ENCODE measurements around the gene RANGAP1.

RANGAP1 gene

GRCh38 chr22:41234815-41235695 lies 50.9 kb downstream of the RANGAP1 start:
- no peak for DNase-seq (ENCODE audit: low spot score)

GRCh38 chr22:41231369-41231768 lies 54.6 kb downstream of the RANGAP1 start:
- DNase-seq (ENCODE audit: low spot score) = no peak

GRCh38 chr22:41230401-41230785 lies 55.6 kb downstream of the RANGAP1 start:
- DNase-seq (ENCODE audit: low spot score) = no peak

- DNase-seq (ENCODE audit: low spot score) = no peak
These were observed 56.1 kb downstream of the RANGAP1 start for GRCh38 chr22:41229730-41230400.

- no peak for DNase-seq (ENCODE audit: low spot score)
These were observed 56.8 kb downstream of the RANGAP1 start for GRCh38 chr22:41229215-41229614.

- no peak for DNase-seq (ENCODE audit: low spot score)
These were observed 59.0 kb downstream of the RANGAP1 start for GRCh38 chr22:41226723-41227655.

- no peak for DNase-seq (ENCODE audit: low spot score)
These were observed 62.5 kb downstream of the RANGAP1 start for GRCh38 chr22:41223535-41223934.

- no peak for DNase-seq (ENCODE audit: low spot score)
These were observed 63.0 kb downstream of the RANGAP1 start for GRCh38 chr22:41222846-41223507.

GRCh38 chr22:41217553-41218157 lies 68.3 kb downstream of the RANGAP1 start:
- DNase-seq (ENCODE audit: low spot score) = no peak

- no peak for DNase-seq (ENCODE audit: low spot score)
These were observed 69.0 kb downstream of the RANGAP1 start for GRCh38 chr22:41216984-41217383.

GRCh38 chr22:41215926-41216325 lies 70.1 kb downstream of the RANGAP1 start:
- DNase-seq (ENCODE audit: low spot score) = no peak

- DNase-seq (ENCODE audit: low spot score) = no peak
These were observed 70.6 kb downstream of the RANGAP1 start for GRCh38 chr22:41215409-41215808.

GRCh38 chr22:41206719-41207118 lies 79.3 kb downstream of the RANGAP1 start:
- no peak for DNase-seq (ENCODE audit: low spot score)

- DNase-seq (ENCODE audit: low spot score) = peak; percentile 98
These were observed 80.7 kb downstream of the RANGAP1 start, which contains the start of gene L3MBTL2 for GRCh38 chr22:41204992-41205900. Gene L3MBTL2, plus strand, starts transcription at chr22:41205312. Its CDS starts 51 bp downstream, at chr22:41205363.

GRCh38 chr22:41204066-41204465 lies 81.9 kb downstream of the RANGAP1 start:
- no peak for DNase-seq (ENCODE audit: low spot score)

- no peak for DNase-seq (ENCODE audit: low spot score)
These were observed 82.9 kb downstream of the RANGAP1 start for GRCh38 chr22:41203118-41203517.

GRCh38 chr22:41201141-41201540 lies 84.8 kb downstream of the RANGAP1 start:
- no peak for DNase-seq (ENCODE audit: low spot score)

- peak; percentile 51 for DNase-seq (ENCODE audit: low spot score)
These were observed 87.9 kb downstream of the RANGAP1 start for GRCh38 chr22:41198027-41198580.

GRCh38 chr22:41197038-41197972 lies 88.7 kb downstream of the RANGAP1 start:
- peak; percentile 87 for DNase-seq (ENCODE audit: low spot score)
